ENCODE data around the gene GRHL3.

DNA sequence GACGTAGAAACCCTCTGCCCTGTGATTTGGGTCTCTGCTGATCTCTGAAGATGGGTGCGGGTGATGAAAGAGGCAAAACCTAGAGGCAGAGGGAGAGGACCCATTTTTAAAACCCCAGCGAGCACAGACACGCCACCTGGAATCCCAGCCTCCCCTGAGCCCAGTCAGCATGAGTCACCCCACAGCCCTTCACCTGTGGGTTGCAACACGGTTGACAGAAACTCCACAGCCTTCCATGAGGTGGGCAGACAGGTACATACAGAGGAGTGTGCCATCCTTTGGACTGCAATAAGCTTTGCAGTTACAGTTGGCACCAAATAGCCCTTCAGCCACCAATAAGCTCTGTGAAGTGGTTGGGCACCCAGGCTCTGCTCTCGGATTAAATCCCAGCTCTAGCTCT, 2.1 kb upstream of the GRHL3 start:
- TF ChIP-seq, protein P1, sequence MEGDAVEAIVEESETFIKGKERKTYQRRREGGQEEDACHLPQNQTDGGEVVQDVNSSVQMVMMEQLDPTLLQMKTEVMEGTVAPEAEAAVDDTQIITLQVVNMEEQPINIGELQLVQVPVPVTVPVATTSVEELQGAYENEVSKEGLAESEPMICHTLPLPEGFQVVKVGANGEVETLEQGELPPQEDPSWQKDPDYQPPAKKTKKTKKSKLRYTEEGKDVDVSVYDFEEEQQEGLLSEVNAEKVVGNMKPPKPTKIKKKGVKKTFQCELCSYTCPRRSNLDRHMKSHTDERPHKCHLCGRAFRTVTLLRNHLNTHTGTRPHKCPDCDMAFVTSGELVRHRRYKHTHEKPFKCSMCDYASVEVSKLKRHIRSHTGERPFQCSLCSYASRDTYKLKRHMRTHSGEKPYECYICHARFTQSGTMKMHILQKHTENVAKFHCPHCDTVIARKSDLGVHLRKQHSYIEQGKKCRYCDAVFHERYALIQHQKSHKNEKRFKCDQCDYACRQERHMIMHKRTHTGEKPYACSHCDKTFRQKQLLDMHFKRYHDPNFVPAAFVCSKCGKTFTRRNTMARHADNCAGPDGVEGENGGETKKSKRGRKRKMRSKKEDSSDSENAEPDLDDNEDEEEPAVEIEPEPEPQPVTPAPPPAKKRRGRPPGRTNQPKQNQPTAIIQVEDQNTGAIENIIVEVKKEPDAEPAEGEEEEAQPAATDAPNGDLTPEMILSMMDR (IDR thresholded peaks at IDR 0.05; ENCODE audit: low read depth, low read length, missing input control) = no peak
- TF ChIP-seq SP1 (IDR thresholded peaks at IDR 0.05) = no peak
- no peak for TF ChIP-seq NR2F2 (IDR thresholded peaks at IDR 0.05)
- TF ChIP-seq FOXA1 (IDR thresholded peaks at IDR 0.05) = no peak
- no peak for TF ChIP-seq YY1 (IDR thresholded peaks at IDR 0.05)
- TF ChIP-seq, protein P2, sequence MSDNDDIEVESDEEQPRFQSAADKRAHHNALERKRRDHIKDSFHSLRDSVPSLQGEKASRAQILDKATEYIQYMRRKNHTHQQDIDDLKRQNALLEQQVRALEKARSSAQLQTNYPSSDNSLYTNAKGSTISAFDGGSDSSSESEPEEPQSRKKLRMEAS (IDR thresholded peaks at IDR 0.05) = no peak
- TF ChIP-seq EGR1 (IDR thresholded peaks at IDR 0.05; ENCODE audit: low read depth in 2 of 2) = no peak
- TF ChIP-seq GABPA (IDR thresholded peaks at IDR 0.05 in 1 of 2, conservative IDR thresholded peaks at IDR 0.05 in 1 of 2) = no peak
- no peak for TF ChIP-seq RXRA (IDR thresholded peaks at IDR 0.05)
